B cell (primary cell): ENCODE data around the gene PCBP2. TPM values are rescaled to one million over a fixed set of nuclear protein-coding genes. Genes with fewer than 3 reads are reported as not detected.
A peak's percentile ranks its signal among the peaks of the same experiment; 100 is the strongest.

Experiments used
- ATAC-seq: fragments of 200-7000 bp; cut with Tn5 transposase; one replicate; pipeline ENCODE4 v1.10.0; 2021; ENCODE audit warnings: low read depth, mild to moderate bottlenecking, moderate number of reproducible peaks, moderate library complexity
- CTCF ChIA-PET: fragments of 350-600 bp; sonication (Branson Sonifier 250); formaldehyde crosslinking; loops from one replicate; lab custom pipeline; 2021; ENCODE audit warnings: antibody characterized with exemption, inconsistent platforms; lab: Charles Lee
- POLR2A ChIA-PET: fragments of 350-600 bp; sonication (Branson Sonifier 250); formaldehyde crosslinking; loops from one replicate; lab custom pipeline; 2021; ENCODE audit warnings: antibody characterized with exemption; lab: Charles Lee
- DNase-seq: peaks from one replicate; pipeline ENCODE4 v3.0.0; 2013
- H2AFZ ChIP-seq: 2 replicates; pipeline ENCODE4 v1.6.1; 2012; ENCODE audit warnings: mild to moderate bottlenecking, low read depth, low read length; ENCODE audit not compliant: insufficient read depth, poor library complexity, severe bottlenecking
- H3K27ac ChIP-seq, 2 donors: 1 replicate in 1 of 2; 2 replicates in 1 of 2; pipeline ENCODE4 v1.5.1; 2012 to 2013; ENCODE audit warnings: low read length in 2 of 2, mild to moderate bottlenecking in 2 of 2, moderate library complexity in 1 of 2
- H3K27me3 ChIP-seq, 4 experiments: fragments of 200-600 bp in 1 of 4; sonication (generic) in 1 of 4; replicated peaks in 1 of 4; 1 replicate in 2 of 4; 2 replicates in 2 of 4; pipeline versions ENCODE4 v1.6.1 to v1.7.0; 2013 to 2016; ENCODE audit warnings: low read length in 3 of 4, mild to moderate bottlenecking in 2 of 4, mixed read lengths in 1 of 4, moderate library complexity in 1 of 4; ENCODE audit not compliant: insufficient read depth in 4 of 4, control insufficient read depth in 3 of 4; ENCODE audit errors: control extremely low read depth in 1 of 4
- H3K36me3 ChIP-seq, 2 experiments: replicated peaks in 1 of 2; 1 replicate in 1 of 2; 2 replicates in 1 of 2; pipeline versions ENCODE4 v1.6.1 to v1.7.1; 2013; ENCODE audit warnings: low read length in 1 of 2; ENCODE audit not compliant: insufficient read depth in 2 of 2, control insufficient read depth in 1 of 2; ENCODE audit errors: control extremely low read depth in 1 of 2, extremely low read depth in 1 of 2
- H3K4me1 ChIP-seq, 2 donors: fragments of 200-600 bp in 1 of 2; sonication (generic) in 1 of 2; 1 replicate in 1 of 2; 2 replicates in 1 of 2; pipeline versions ENCODE4 v1.5.1 to v1.6.1; 2013 to 2017; ENCODE audit warnings: low read length in 2 of 2; ENCODE audit not compliant: control insufficient read depth in 2 of 2, insufficient read depth in 2 of 2
- H3K4me2 ChIP-seq: replicated peaks from 2 replicates; pipeline ENCODE3; 2012; ENCODE audit warnings: mild to moderate bottlenecking, low read depth, low read length; ENCODE audit not compliant: poor library complexity, severe bottlenecking
- H3K4me3 ChIP-seq, 5 experiments: fragments of 200-600 bp in 1 of 5; sonication (generic) in 1 of 5; 1 replicate in 3 of 5; 2 replicates in 2 of 5; pipeline versions ENCODE4 v1.5.1 to v1.7.0; 2011 to 2016; ENCODE audit warnings: low read length in 4 of 5, mild to moderate bottlenecking in 4 of 5, low read depth in 2 of 5, control low read depth in 1 of 5, moderate library complexity in 1 of 5; ENCODE audit not compliant: insufficient read depth in 1 of 5; ENCODE audit errors: control extremely low read depth in 1 of 5, extremely low read depth in 1 of 5
- H3K79me2 ChIP-seq: fragments of 200-600 bp; sonication (generic); one replicate; pipeline ENCODE4 v1.6.0; 2016; ENCODE audit warnings: low read length; ENCODE audit not compliant: control insufficient read depth, insufficient read depth
- H3K9ac ChIP-seq: fragments of 200-600 bp; sonication (generic); 2 replicates; pipeline ENCODE4 v1.6.1; 2017; ENCODE audit warnings: mild to moderate bottlenecking, low read length, moderate library complexity
- H3K9me3 ChIP-seq, 3 donors: one replicate each; pipeline versions ENCODE4 v1.6.1 to v1.7.1; 2013; ENCODE audit warnings: low read length in 2 of 3; ENCODE audit not compliant: control insufficient read depth in 2 of 3, insufficient read depth in 1 of 3; ENCODE audit errors: control extremely low read depth in 1 of 3
- H4K20me1 ChIP-seq: 2 replicates; pipeline ENCODE4 v1.6.0; 2012; ENCODE audit warnings: mild to moderate bottlenecking, low read length; ENCODE audit not compliant: insufficient read depth, control insufficient read depth, poor library complexity, severe bottlenecking
- H3K27ac Mint-ChIP-seq: one replicate; pipeline ENCODE4 v1.8.0; 2021; ENCODE audit warnings: mixed read lengths
- H3K27me3 Mint-ChIP-seq: one replicate; pipeline ENCODE4 v1.8.0; 2021; ENCODE audit warnings: mixed read lengths
- H3K4me1 Mint-ChIP-seq: one replicate; pipeline ENCODE4 v1.8.0; 2021; ENCODE audit warnings: mixed read lengths
- H3K4me3 Mint-ChIP-seq: one replicate; pipeline ENCODE4 v1.8.0; 2021; ENCODE audit warnings: mixed read lengths
- H3K9me3 Mint-ChIP-seq: one replicate; pipeline ENCODE4 v1.8.0; 2022; ENCODE audit warnings: mixed read lengths; ENCODE audit not compliant: insufficient read depth
- EZH2 ChIP-seq: IDR thresholded peaks from 2 replicates; pipeline ENCODE4 v1.6.1; 2012; ENCODE audit warnings: borderline replicate concordance, low read depth, mild to moderate bottlenecking, moderate library complexity, low read length; ENCODE audit not compliant: insufficient read depth, poor library complexity, severe bottlenecking
- WGBS: methylation state at CpG from one replicate; pipeline ENCODE4 v1.1.5; 2013; ENCODE audit warnings: missing lambda C conversion rate; ENCODE audit not compliant: insufficient coverage; 5-methylcytosine and 5-hydroxymethylcytosine counted together
- intact Hi-C: fragments of 100-400 bp; cut with micrococcal nuclease; formaldehyde crosslinking; loops from one replicate; pipeline ENCODE4 v1.10.0; 2022
- polyA plus RNA-seq: library from polyadenylated mRNA; depleted of rRNA; stranded (reverse); fragments of >200 nt; gene quantifications from 2 replicates; pipeline ENCODE4 v1.2.3, GENCODE V29; 2012
- total RNA-seq, 2 donors: library from RNA; stranded (reverse); fragments of 120-200 nt in 1 of 2; gene quantifications; 1 replicate in 1 of 2; 2 replicates in 1 of 2; pipeline versions ENCODE4 v1.2.3 to v1.2.4, GENCODE V29; 2013 to 2022
- TF ChIP-seq, protein P1 (sequence below): fragments of 200-600 bp; IDR thresholded peaks from one replicate; pipeline ENCODE4 v1.8.0; 2022; ENCODE audit warnings: antibody characterized with exemption, mild to moderate bottlenecking

The PCBP2 gene
- total and polyA plus RNA-seq, 2 donors (not counting 1 experiment from before 2014, with no cell fraction given) = 492 to 944 TPM

GRCh38 chr12:53500142-53500775 is 48.4 kb downstream of the PCBP2 start:
- ChIA-PET POLR2A (interaction anchor here (0.7 to 2.6 kb wide), 11 partner anchors 8 to 179 kb away, joined by 3 to 15 read pairs (median 4); partner anchors contain the start of genes AAAS, ATP5MC2, PRR13 and SP1), CTCF (interaction anchor here (1.0 to 3.5 kb wide), 11 partner anchors 9 to 286 kb away, joined by 4 to 27 read pairs (median 5); partner anchors contain the start of genes AAAS and SP1)
- ATAC-seq (no peak), DNase-seq (no peak)
- Histone ChIP-seq H3K27me3 (no peaks in the 10 kb centered on the region), H3K79me2 (peaks cover 21% of the 10 kb centered on the region), H2AFZ (peak overlapping the region; percentile 94), H3K4me1 (peaks cover 22 to 28% of the 10 kb centered on the region in 2 donors), H4K20me1 (no peaks in the 10 kb centered on the region), H3K4me3 (peak overlapping the region; percentile 65 to 94 (median 76)), H3K27ac (peak overlapping the region; percentile 95 to 97), H3K9ac (peak overlapping the region; percentile 99), H3K4me2 (peak overlapping the region; percentile 85), H3K9me3 (peaks cover 0 to 6% (median 0%) of the 10 kb centered on the region in 3 donors), H3K36me3 (peaks cover 0 to 11% of the 10 kb centered on the region in 2 experiments)
- Mint-ChIP-seq H3K4me1 (peaks cover 29% of the 10 kb centered on the region), H3K4me3 (peak overlapping the region; percentile 92), H3K9me3 (no peaks in the 10 kb centered on the region), H3K27me3 (no peaks in the 10 kb centered on the region), H3K27ac (peak overlapping the region; percentile 97)
- WGBS = 3% methylated on average over 16 of the region's 17 CpGs
- intact Hi-C loops = loop anchor here (1.0 to 2.0 kb wide), 9 partner anchors 48 to 494 kb away; partner anchors contain the start of genes ATF7, CSAD, EIF4B and PCBP2
- TF ChIP-seq, protein P1, sequence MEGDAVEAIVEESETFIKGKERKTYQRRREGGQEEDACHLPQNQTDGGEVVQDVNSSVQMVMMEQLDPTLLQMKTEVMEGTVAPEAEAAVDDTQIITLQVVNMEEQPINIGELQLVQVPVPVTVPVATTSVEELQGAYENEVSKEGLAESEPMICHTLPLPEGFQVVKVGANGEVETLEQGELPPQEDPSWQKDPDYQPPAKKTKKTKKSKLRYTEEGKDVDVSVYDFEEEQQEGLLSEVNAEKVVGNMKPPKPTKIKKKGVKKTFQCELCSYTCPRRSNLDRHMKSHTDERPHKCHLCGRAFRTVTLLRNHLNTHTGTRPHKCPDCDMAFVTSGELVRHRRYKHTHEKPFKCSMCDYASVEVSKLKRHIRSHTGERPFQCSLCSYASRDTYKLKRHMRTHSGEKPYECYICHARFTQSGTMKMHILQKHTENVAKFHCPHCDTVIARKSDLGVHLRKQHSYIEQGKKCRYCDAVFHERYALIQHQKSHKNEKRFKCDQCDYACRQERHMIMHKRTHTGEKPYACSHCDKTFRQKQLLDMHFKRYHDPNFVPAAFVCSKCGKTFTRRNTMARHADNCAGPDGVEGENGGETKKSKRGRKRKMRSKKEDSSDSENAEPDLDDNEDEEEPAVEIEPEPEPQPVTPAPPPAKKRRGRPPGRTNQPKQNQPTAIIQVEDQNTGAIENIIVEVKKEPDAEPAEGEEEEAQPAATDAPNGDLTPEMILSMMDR = no peak
- no peak for TF ChIP-seq EZH2
